Measurements from ENCODE around the gene CCDC13. TPM values are rescaled to one million over a fixed set of nuclear protein-coding genes. Genes with fewer than 3 reads are reported as not detected.

CCDC13 gene
- total RNA-seq, 1 experiment from 2014 or later, result 0.59 TPM

GRCh38 chr3:42769477-42770131 is 3.4 kb downstream of the CCDC13 start:
- H3K36me3 ChIP-seq, result no peaks in the 10 kb centered on the region
- no peak overlapping the region for H3K4me3 ChIP-seq
- no peaks in the 10 kb centered on the region for H3K27me3 ChIP-seq
- H3K9me3 ChIP-seq, result no peaks in the 10 kb centered on the region
- DNase-seq, result no peak

- no peak for DNase-seq
- H3K4me3 ChIP-seq, result no peak overlapping the region
- no peaks in the 10 kb centered on the region for H3K27me3 ChIP-seq
- H3K36me3 ChIP-seq, result no peaks in the 10 kb centered on the region
- no peaks in the 10 kb centered on the region for H3K9me3 ChIP-seq
Observed at GRCh38 chr3:42764561-42765295, 8.3 kb downstream of the CCDC13 start.

GRCh38 chr3:42764115-42764514 is 8.9 kb downstream of the CCDC13 start:
- H3K27me3 ChIP-seq, result no peaks in the 10 kb centered on the region
- H3K36me3 ChIP-seq, result no peaks in the 10 kb centered on the region
- no peak for DNase-seq
- no peak overlapping the region for H3K4me3 ChIP-seq
- no peaks in the 10 kb centered on the region for H3K9me3 ChIP-seq

- H3K27me3 ChIP-seq, result no peaks in the 10 kb centered on the region
- H3K9me3 ChIP-seq, result no peaks in the 10 kb centered on the region
Observed at GRCh38 chr3:42763021-42763420, 10.0 kb downstream of the CCDC13 start.

GRCh38 chr3:42762046-42762724 is 10.9 kb downstream of the CCDC13 start:
- H3K27me3 ChIP-seq, result no peaks in the 10 kb centered on the region
- no peak overlapping the region for H3K4me3 ChIP-seq

More at GRCh38 chr3:42763021-42763420, 10.0 kb downstream of the CCDC13 start:
- no peak overlapping the region for H3K4me3 ChIP-seq
- no peaks in the 10 kb centered on the region for H3K36me3 ChIP-seq
- DNase-seq, result no peak

GRCh38 chr3:42758126-42758525 is 14.9 kb downstream of the CCDC13 start:
- DNase-seq, result no peak
- no peaks in the 10 kb centered on the region for H3K36me3 ChIP-seq
- H3K27me3 ChIP-seq, result no peaks in the 10 kb centered on the region
- H3K4me3 ChIP-seq, result no peak overlapping the region
- H3K9me3 ChIP-seq, result no peaks in the 10 kb centered on the region

More at GRCh38 chr3:42762046-42762724, 10.9 kb downstream of the CCDC13 start:
- H3K36me3 ChIP-seq, result no peaks in the 10 kb centered on the region
- no peak for DNase-seq
- H3K9me3 ChIP-seq, result no peaks in the 10 kb centered on the region

- Histone ChIP-seq H3K36me3 (no peaks in the 10 kb centered on the region), H3K27me3 (no peaks in the 10 kb centered on the region), H3K4me3 (no peak overlapping the region), H3K9me3 (no peaks in the 10 kb centered on the region)
- DNase-seq, result no peak
Observed at GRCh38 chr3:42756681-42757213, 16.3 kb downstream of the CCDC13 start.

GRCh38 chr3:42755681-42756578 is 17.1 kb downstream of the CCDC13 start:
- H3K4me3 ChIP-seq, result no peak overlapping the region
- H3K27me3 ChIP-seq, result no peaks in the 10 kb centered on the region
- no peak for DNase-seq
- H3K9me3 ChIP-seq, result no peaks in the 10 kb centered on the region
- no peaks in the 10 kb centered on the region for H3K36me3 ChIP-seq

GRCh38 chr3:42753757-42754156 is 19.3 kb downstream of the CCDC13 start:
- no peaks in the 10 kb centered on the region for H3K9me3 ChIP-seq

GRCh38 chr3:42752961-42753360 is 20.1 kb downstream of the CCDC13 start:
- Histone ChIP-seq H3K36me3 (no peaks in the 10 kb centered on the region), H3K4me3 (no peak overlapping the region), H3K27me3 (no peaks in the 10 kb centered on the region), H3K9me3 (no peaks in the 10 kb centered on the region)
- no peak for DNase-seq

More at GRCh38 chr3:42753757-42754156, 19.3 kb downstream of the CCDC13 start:
- H3K4me3 ChIP-seq, result no peak overlapping the region
- no peaks in the 10 kb centered on the region for H3K36me3 ChIP-seq
- H3K27me3 ChIP-seq, result no peaks in the 10 kb centered on the region
- DNase-seq, result no peak

GRCh38 chr3:42752441-42752840 is 20.6 kb downstream of the CCDC13 start:
- no peak overlapping the region for H3K4me3 ChIP-seq
- no peaks in the 10 kb centered on the region for H3K36me3 ChIP-seq
- H3K27me3 ChIP-seq, result no peaks in the 10 kb centered on the region
- no peaks in the 10 kb centered on the region for H3K9me3 ChIP-seq
- DNase-seq, result no peak

GRCh38 chr3:42751609-42752008 is 21.4 kb downstream of the CCDC13 start:
- no peaks in the 10 kb centered on the region for H3K36me3 ChIP-seq
- no peak for DNase-seq
- no peaks in the 10 kb centered on the region for H3K9me3 ChIP-seq
- H3K27me3 ChIP-seq, result no peaks in the 10 kb centered on the region
- H3K4me3 ChIP-seq, result no peak overlapping the region

- H3K36me3 ChIP-seq, result no peaks in the 10 kb centered on the region
- no peaks in the 10 kb centered on the region for H3K27me3 ChIP-seq
- no peaks in the 10 kb centered on the region for H3K9me3 ChIP-seq
- no peak for DNase-seq
- H3K4me3 ChIP-seq, result no peak overlapping the region
Observed at GRCh38 chr3:42750834-42751233, 22.2 kb downstream of the CCDC13 start.

- Histone ChIP-seq H3K36me3 (no peaks in the 10 kb centered on the region), H3K9me3 (no peaks in the 10 kb centered on the region), H3K4me3 (no peak overlapping the region), H3K27me3 (no peaks in the 10 kb centered on the region)
- no peak for DNase-seq
Observed at GRCh38 chr3:42749753-42750231, 23.3 kb downstream of the CCDC13 start.

- H3K27me3 ChIP-seq, result no peaks in the 10 kb centered on the region
- no peak for DNase-seq
- H3K36me3 ChIP-seq, result no peaks in the 10 kb centered on the region
- no peaks in the 10 kb centered on the region for H3K9me3 ChIP-seq
- no peak overlapping the region for H3K4me3 ChIP-seq
Observed at GRCh38 chr3:42749025-42749752, 23.9 kb downstream of the CCDC13 start.

GRCh38 chr3:42747581-42747980 is 25.5 kb downstream of the CCDC13 start:
- H3K4me3 ChIP-seq, result no peak overlapping the region
- no peaks in the 10 kb centered on the region for H3K9me3 ChIP-seq
- no peaks in the 10 kb centered on the region for H3K27me3 ChIP-seq
- DNase-seq, result no peak
- no peaks in the 10 kb centered on the region for H3K36me3 ChIP-seq

All from MG63 (cell line).